Stimulated activated CD4-positive, alpha-beta T cell treated with anti-CD3 and anti-CD28 coated beads, TNF-alpha, amount 100 ng/mL, for 4 hours (primary cell): Measurements from ENCODE around the gene BAX.
A peak's percentile ranks its signal among the peaks of the same experiment; 100 is the strongest.

Source experiments
- DNase-seq, 3 experiments: peaks; one replicate each; pipeline ENCODE4 v3.0.0-alpha.2; 2020; ENCODE audit warnings: low read depth in 3 of 3

BAX gene

GRCh38 chr19:48985711-48986110, 31.0 kb downstream of the BAX start:
- DNase-seq, result no peak

GRCh38 chr19:48986211-48986610, 31.5 kb downstream of the BAX start:
- DNase-seq, result no peak

GRCh38 chr19:48987323-48987722, 32.6 kb downstream of the BAX start:
- DNase-seq, result no peak

GRCh38 chr19:48988286-48988685, 33.6 kb downstream of the BAX start:
- DNase-seq, result no peak

GRCh38 chr19:48988860-48989259, 34.2 kb downstream of the BAX start:
- DNase-seq, result no peak

- no peak for DNase-seq
Measured at GRCh38 chr19:48989701-48990291, 35.1 kb downstream of the BAX start.

GRCh38 chr19:48990400-48990799, 35.7 kb downstream of the BAX start:
- no peak for DNase-seq

GRCh38 chr19:48991011-48991609, 36.4 kb downstream of the BAX start:
- DNase-seq, result no peak

- no peak for DNase-seq
Measured at GRCh38 chr19:48991873-48992580, 37.4 kb downstream of the BAX start.

GRCh38 chr19:48992581-48993174, 38.0 kb downstream of the BAX start:
- peak in 1 of 3 experiments; percentile 16 for DNase-seq

- DNase-seq, result peak; percentile 99
Measured at GRCh38 chr19:48993175-48994034, 38.7 kb downstream of the BAX start, which contains the start of the genes GYS1 and RUVBL2. Gene GYS1, minus strand, starts transcription at chr19:48993309. Its CDS starts 197 bp downstream, at chr19:48993112. Gene RUVBL2, plus strand, starts transcription at chr19:48993887. Its CDS starts 25 bp downstream, at chr19:48993912.

GRCh38 chr19:48994035-48994386, 39.3 kb downstream of the BAX start:
- no peak for DNase-seq

- no peak for DNase-seq
Measured at GRCh38 chr19:48997972-48998371, 43.3 kb downstream of the BAX start.

- DNase-seq, result peak in 2 of 3 experiments; percentile 37 to 48
Measured at GRCh38 chr19:48999481-49000325, 45.0 kb downstream of the BAX start.

- no peak for DNase-seq
Measured at GRCh38 chr19:49004133-49004532, 49.5 kb downstream of the BAX start.

GRCh38 chr19:49004964-49005614, 50.4 kb downstream of the BAX start:
- no peak for DNase-seq

- no peak for DNase-seq
Measured at GRCh38 chr19:49006905-49007304, 52.2 kb downstream of the BAX start.

- DNase-seq, result no peak
Measured at GRCh38 chr19:49009828-49010227, 55.2 kb downstream of the BAX start.

- no peak for DNase-seq
Measured at GRCh38 chr19:49010453-49010852, 55.8 kb downstream of the BAX start.

- no peak for DNase-seq
Measured at GRCh38 chr19:49011194-49011593, 56.5 kb downstream of the BAX start.
